ENCODE measurements around the gene NRTN. TPM values are rescaled to one million over a fixed set of nuclear protein-coding genes. Genes with fewer than 3 reads are reported as not detected.

Gene NRTN
- total RNA-seq, 1 donor: not detected

- no peak for DNase-seq (ENCODE audit: low read depth)
- TF ChIP-seq CTCF (IDR thresholded peaks at IDR 0.05; ENCODE audit: insufficient read depth, low read depth, low read length): no peak
- H3K4me3 ChIP-seq (ENCODE audit: low read depth, low read length): no peak overlapping the region
These were observed 72.6 kb downstream of the NRTN start for GRCh38 chr19:5877427-5877826.

- no peak overlapping the region for H3K4me3 ChIP-seq (ENCODE audit: low read depth, low read length)
- no peak for TF ChIP-seq CTCF (IDR thresholded peaks at IDR 0.05; ENCODE audit: insufficient read depth, low read depth, low read length)
- no peak for DNase-seq (ENCODE audit: low read depth)
These were observed 73.0 kb downstream of the NRTN start for GRCh38 chr19:5877882-5878281.

Other genes starting within 250 kb of the NRTN start
- not detected in 2 replicates for gene TINCR, start 237.1 kb upstream of the NRTN start, total RNA-seq
- gene SAFB2, start 182.3 kb upstream of the NRTN start, total RNA-seq: 30.6 and 39.7 TPM in 2 replicates
- gene SAFB, start 182.0 kb upstream of the NRTN start, total RNA-seq: 37.4 and 40.6 TPM in 2 replicates
- gene MICOS13, start 124.6 kb upstream of the NRTN start, total RNA-seq: 21.2 and 31.9 TPM in 2 replicates
- gene HSD11B1L, start 124.0 kb upstream of the NRTN start, total RNA-seq: 6.5 and 9.0 TPM in 2 replicates
- 257 and 261 TPM in 2 replicates for gene RPL36, start 114.8 kb upstream of the NRTN start, total RNA-seq
- 65.2 and 116 TPM in 2 replicates for gene LONP1, start 84.9 kb upstream of the NRTN start, total RNA-seq
- not detected in 2 replicates for gene CATSPERD, start 84.4 kb upstream of the NRTN start, total RNA-seq
- under 0.01 and 0.32 TPM in 2 replicates for gene PRR22, start 20.3 kb upstream of the NRTN start, total RNA-seq
- 15.8 and 19.9 TPM in 2 replicates for gene DUS3L, start 13.9 kb upstream of the NRTN start, total RNA-seq
- gene FUT6, start 34.6 kb downstream of the NRTN start, total RNA-seq: not detected in 2 replicates
- under 0.01 TPM in 1 of 2 replicates, not detected in the other for gene FUT3, start 46.4 kb downstream of the NRTN start, total RNA-seq
- gene FUT5, start 65.5 kb downstream of the NRTN start, total RNA-seq: not detected in 2 replicates
- gene NDUFA11, start 98.7 kb downstream of the NRTN start, total RNA-seq: 257 and 321 TPM in 2 replicates
- 5.2 and 6.8 TPM in 2 replicates for gene VMAC, start 99.8 kb downstream of the NRTN start, total RNA-seq
- 1.7 and 3.9 TPM in 2 replicates for gene CAPS, start 109.2 kb downstream of the NRTN start, total RNA-seq
- 45.8 and 47.4 TPM in 2 replicates for gene RANBP3, start 173.1 kb downstream of the NRTN start, total RNA-seq

Measured in fibroblast of villous mesenchyme (primary cell).